Ascending aorta (tissue), 2 donors: ENCODE results near the gene SAMD14. TPM values are rescaled to one million over a fixed set of nuclear protein-coding genes. Genes with fewer than 3 reads are reported as not detected.

ENCODE experiments used
- DNase-seq, 2 donors: peaks; one replicate each; pipeline ENCODE4 v3.0.0-alpha.2; 2019; ENCODE audit warnings: low spot score in 2 of 2
- H3K27ac ChIP-seq, 2 donors: fragments of 200-600 bp; sonication (generic); one replicate each; pipeline ENCODE4 v1.5.1; 2016 to 2017; ENCODE audit warnings: mild to moderate bottlenecking in 1 of 2
- H3K27me3 ChIP-seq: fragments of 200-600 bp; sonication (generic); one replicate; pipeline ENCODE4 v1.5.1; 2017
- H3K36me3 ChIP-seq, 2 donors: fragments of 200-600 bp; sonication (generic); one replicate each; pipeline ENCODE4 v1.5.1; 2016
- H3K4me1 ChIP-seq, 2 donors: fragments of 200-600 bp; sonication (generic); one replicate each; pipeline ENCODE4 v1.5.1; 2016 to 2017; ENCODE audit warnings: mild to moderate bottlenecking in 1 of 2
- H3K4me3 ChIP-seq, 2 donors: fragments of 200-600 bp; sonication (generic); one replicate each; pipeline ENCODE4 v1.5.1; 2016 to 2017; ENCODE audit warnings: mild to moderate bottlenecking in 1 of 2
- H3K9me3 ChIP-seq, 2 donors: fragments of 200-600 bp; sonication (generic); one replicate each; pipeline ENCODE4 v1.5.1; 2016
- intact Hi-C: fragments of 100-400 bp; cut with DNase I; formaldehyde crosslinking; loops from one replicate; pipeline ENCODE4 v1.15.1; 2023
- total RNA-seq: library from RNA; depleted of rRNA; stranded (reverse); fragments of >200 nt; gene quantifications from one replicate; pipeline ENCODE4 v1.1.0, GENCODE V29; 2016
- TF ChIP-seq, protein P1 (sequence below), 3 experiments: fragments of 200-600 bp in 2 of 3; fragments of 450-650 bp in 1 of 3; sonication (generic) in 2 of 3; IDR thresholded peaks; one replicate each; pipeline ENCODE4 v1.5.1; 2016 to 2019; ENCODE audit warnings: antibody characterized with exemption in 3 of 3, mild to moderate bottlenecking in 1 of 3, moderate library complexity in 1 of 3

The SAMD14 gene
- total RNA-seq, 1 donor from 2014 or later: 3.2 TPM

DNA sequence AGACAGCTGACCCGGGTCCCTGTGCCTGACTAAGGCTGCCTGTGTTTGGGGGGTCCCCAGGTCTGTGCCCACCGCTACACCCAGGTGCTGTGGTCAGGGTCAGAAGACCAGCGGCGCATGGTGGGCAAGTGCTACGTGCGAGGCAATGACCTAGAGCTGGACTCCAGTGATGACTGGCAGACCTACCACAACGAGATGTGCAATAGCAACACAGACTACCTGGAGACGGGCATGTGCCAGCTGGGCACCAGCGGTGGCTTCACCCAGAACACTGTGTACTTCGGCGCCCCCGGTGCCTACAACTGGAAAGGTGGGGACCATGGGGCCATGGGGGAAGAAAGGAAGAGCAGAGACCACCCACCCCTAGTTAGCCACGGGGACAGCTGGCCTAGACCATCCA, 62.0 kb downstream of the SAMD14 start:
- intact Hi-C loops: no loop called here

DNA sequence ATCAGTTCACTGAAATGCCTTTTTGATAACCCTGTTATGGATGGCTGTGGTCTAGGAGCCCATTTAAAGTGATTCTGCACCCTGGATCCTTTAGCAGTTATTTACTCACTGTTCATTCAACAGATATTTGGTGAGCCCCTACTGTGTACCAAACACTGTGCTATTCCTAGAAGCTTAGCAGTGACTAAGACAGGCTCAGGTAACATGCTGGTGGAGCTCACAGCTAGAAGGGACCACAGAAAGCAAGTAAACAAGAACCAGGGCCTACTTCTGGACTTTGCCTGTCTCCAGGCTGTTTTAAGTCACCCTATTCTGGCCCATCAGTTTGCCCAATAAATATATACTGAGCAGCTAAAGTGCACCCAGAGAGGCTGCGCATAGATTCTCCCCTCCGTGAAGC, 63.0 kb downstream of the SAMD14 start:
- Histone ChIP-seq H3K4me3 (no peak overlapping the region), H3K27ac (peak overlapping the region; percentile 95 to 97), H3K4me1 (peaks cover 24 to 47% of the 10 kb centered on the region in 2 donors), H3K36me3 (peaks cover 43 to 54% of the 10 kb centered on the region in 2 donors), H3K9me3 (no peaks in the 10 kb centered on the region), H3K27me3 (no peaks in the 10 kb centered on the region)
- intact Hi-C loops: no loop called here
- DNase-seq: no peak
- TF ChIP-seq, protein P1, sequence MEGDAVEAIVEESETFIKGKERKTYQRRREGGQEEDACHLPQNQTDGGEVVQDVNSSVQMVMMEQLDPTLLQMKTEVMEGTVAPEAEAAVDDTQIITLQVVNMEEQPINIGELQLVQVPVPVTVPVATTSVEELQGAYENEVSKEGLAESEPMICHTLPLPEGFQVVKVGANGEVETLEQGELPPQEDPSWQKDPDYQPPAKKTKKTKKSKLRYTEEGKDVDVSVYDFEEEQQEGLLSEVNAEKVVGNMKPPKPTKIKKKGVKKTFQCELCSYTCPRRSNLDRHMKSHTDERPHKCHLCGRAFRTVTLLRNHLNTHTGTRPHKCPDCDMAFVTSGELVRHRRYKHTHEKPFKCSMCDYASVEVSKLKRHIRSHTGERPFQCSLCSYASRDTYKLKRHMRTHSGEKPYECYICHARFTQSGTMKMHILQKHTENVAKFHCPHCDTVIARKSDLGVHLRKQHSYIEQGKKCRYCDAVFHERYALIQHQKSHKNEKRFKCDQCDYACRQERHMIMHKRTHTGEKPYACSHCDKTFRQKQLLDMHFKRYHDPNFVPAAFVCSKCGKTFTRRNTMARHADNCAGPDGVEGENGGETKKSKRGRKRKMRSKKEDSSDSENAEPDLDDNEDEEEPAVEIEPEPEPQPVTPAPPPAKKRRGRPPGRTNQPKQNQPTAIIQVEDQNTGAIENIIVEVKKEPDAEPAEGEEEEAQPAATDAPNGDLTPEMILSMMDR (IDR thresholded peaks at IDR 0.05): no peak

More for the DNA sequence above, 62.0 kb downstream of the SAMD14 start:
- peak overlapping the region; percentile 35 to 97 for H3K27ac ChIP-seq
- H3K36me3 ChIP-seq: peaks cover 51 to 64% of the 10 kb centered on the region in 2 donors
- H3K4me3 ChIP-seq: no peak overlapping the region
- no peak for DNase-seq
- H3K27me3 ChIP-seq: no peaks in the 10 kb centered on the region
- H3K9me3 ChIP-seq: no peaks in the 10 kb centered on the region
- TF ChIP-seq, protein P1 (IDR thresholded peaks at IDR 0.05): no peak
- peaks cover 18 to 38% of the 10 kb centered on the region in 2 donors for H3K4me1 ChIP-seq

DNA sequence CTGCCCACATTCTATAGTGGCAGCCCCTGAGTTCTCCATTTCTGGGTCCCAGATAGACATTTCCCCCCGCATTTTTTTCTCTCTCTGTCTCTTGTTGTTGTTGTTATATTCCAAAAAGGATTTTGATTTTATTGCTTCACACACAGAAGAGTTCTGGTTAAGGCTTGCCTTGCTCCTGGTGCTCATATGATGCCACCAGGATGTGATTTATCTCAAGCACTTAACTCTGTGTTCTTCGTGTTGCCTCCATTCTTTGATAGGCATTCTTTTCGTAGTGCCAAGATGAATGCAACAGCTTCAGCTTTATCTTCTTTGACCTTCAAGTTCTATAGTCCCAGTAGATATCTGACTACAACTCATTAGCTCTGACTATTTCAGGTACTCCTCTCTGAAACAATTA, 64.9 kb downstream of the SAMD14 start:
- TF ChIP-seq, protein P1 (IDR thresholded peaks at IDR 0.05): no peak
- Histone ChIP-seq H3K4me3 (no peak overlapping the region), H3K27me3 (no peaks in the 10 kb centered on the region), H3K27ac (peak overlapping the region; percentile 95 to 97), H3K4me1 (peaks cover 40 to 65% of the 10 kb centered on the region in 2 donors), H3K9me3 (no peaks in the 10 kb centered on the region), H3K36me3 (peaks cover 24 to 34% of the 10 kb centered on the region in 2 donors)
- DNase-seq: no peak
- intact Hi-C loops: loop anchor here (2.0 kb wide), 1 partner anchor 38 kb away; no protein-coding TSS in a partner anchor

DNA sequence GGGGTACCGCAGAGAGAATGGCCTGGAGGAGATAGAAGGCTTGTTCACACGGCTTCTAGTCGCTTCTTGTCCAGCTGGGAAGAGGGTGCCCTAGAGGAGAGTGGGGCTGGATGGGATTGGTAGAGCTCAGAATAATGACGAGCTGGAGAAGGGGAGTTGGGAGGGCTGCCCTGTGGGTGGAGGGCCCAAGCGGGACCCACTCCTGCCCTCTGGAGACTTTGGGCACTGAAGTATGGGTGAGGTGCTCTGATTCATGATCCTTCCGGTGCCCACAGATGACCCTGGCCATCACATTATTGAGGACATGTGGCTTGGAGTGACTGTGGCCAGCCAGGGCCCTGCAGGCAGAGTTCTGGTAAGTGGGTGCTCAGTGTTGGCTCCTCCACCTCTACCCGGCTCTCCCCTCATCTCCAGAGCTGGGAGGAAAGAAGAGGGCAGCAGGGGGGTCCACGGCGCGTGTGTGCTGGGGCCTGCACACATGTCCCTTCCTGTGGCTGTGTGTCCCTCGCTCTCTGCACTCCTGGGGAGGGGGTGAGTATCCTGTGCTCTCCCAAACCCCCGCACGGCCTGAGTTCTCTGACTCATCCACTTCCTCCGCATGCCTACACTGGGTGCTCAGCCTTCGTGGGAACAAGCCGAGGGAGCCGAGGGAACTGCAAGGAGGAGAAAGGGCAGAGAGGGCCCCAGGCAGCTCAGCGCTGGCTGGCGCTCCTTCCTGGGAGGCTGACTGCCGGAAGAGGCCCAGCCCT, 65.5 kb downstream of the SAMD14 start:
- Histone ChIP-seq H3K4me3 (no peak overlapping the region), H3K9me3 (no peaks in the 10 kb centered on the region), H3K27ac (peak overlapping the region; percentile 95 to 97), H3K36me3 (peaks cover 17 to 28% of the 10 kb centered on the region in 2 donors), H3K4me1 (peaks cover 42 to 69% of the 10 kb centered on the region in 2 donors), H3K27me3 (no peaks in the 10 kb centered on the region)
- TF ChIP-seq, protein P1 (IDR thresholded peaks at IDR 0.05): peak in 1 of 3 experiments; percentile 9
- intact Hi-C loops: loop anchor here (2.0 kb wide), 1 partner anchor 38 kb away; no protein-coding TSS in a partner anchor
- DNase-seq: peak; percentile 72 to 94

DNA sequence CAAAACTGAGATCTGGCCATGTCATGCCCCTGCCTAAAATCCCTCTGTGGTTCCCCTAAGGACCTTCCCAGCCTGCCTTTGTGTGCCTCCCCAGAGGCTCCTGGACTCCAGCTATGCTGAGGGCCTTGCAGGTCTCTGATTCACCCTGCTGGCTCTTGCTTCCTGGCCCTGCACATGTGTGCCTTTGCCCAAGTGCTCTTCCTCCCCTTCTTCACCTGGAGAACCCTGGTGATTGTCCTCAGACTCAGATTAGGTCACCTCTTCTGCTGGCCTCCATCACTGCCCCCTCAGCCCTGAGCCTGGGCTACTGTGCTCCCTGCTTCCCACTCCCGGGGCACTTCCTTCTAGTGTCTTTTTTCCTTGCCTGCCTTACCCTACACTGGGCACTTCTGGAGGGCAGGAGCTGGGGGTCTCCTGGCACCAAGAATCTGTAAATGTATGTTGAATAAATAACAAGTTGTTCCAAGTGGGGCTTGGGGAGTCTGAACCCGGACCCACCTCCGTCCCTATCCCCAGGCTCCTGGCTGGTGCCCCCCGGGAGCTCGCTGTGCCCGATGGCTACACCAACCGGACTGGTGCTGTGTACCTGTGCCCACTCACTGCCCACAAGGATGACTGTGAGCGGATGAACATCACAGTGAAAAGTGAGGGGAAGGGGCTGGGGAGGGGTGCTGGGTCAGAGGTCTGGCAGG, 66.3 kb downstream of the SAMD14 start:
- peaks cover 10 to 21% of the 10 kb centered on the region in 2 donors for H3K36me3 ChIP-seq
- intact Hi-C loops: loop anchor here (2.0 kb wide), 1 partner anchor 37 kb away; no protein-coding TSS in a partner anchor
- no peaks in the 10 kb centered on the region for H3K9me3 ChIP-seq
- H3K27ac ChIP-seq: peak overlapping the region; percentile 95 to 97
- peaks cover 48 to 76% of the 10 kb centered on the region in 2 donors for H3K4me1 ChIP-seq
- H3K4me3 ChIP-seq: no peak overlapping the region
- H3K27me3 ChIP-seq: no peaks in the 10 kb centered on the region
- DNase-seq: peak in 1 of 2 donors; percentile 78
- TF ChIP-seq, protein P1 (IDR thresholded peaks at IDR 0.05): no peak
